H1 (cell line): Measurements from ENCODE around the gene SDC4. TPM values are rescaled to one million over a fixed set of nuclear protein-coding genes. Genes with fewer than 3 reads are reported as not detected.

Source experiments
- FOSL1 ChIP-seq: IDR thresholded peaks from 2 replicates; pipeline ENCODE4 v1.6.1; 2011; ENCODE audit warnings: mild to moderate bottlenecking, low read depth, low read length, moderate library complexity; ENCODE audit not compliant: insufficient read depth
- NANOG ChIP-seq: IDR thresholded peaks from 2 replicates; pipeline ENCODE4 v1.6.1; 2011; ENCODE audit warnings: low read length, low read depth, mild to moderate bottlenecking, inconsistent platforms; ENCODE audit not compliant: insufficient read depth, poor library complexity, severe bottlenecking
- RFX5 ChIP-seq: IDR thresholded peaks from 2 replicates; pipeline ENCODE4 v1.6.1; 2011; ENCODE audit warnings: low read depth, low read length, improper control_type of control experiment, borderline replicate concordance
- SAP30 ChIP-seq: fragments of 300-600 bp; sonication (generic); IDR thresholded peaks from 2 replicates; pipeline ENCODE4 v1.7.1; 2012; ENCODE audit warnings: low read length, moderate library complexity, mild to moderate bottlenecking, inconsistent platforms; ENCODE audit not compliant: insufficient read depth, insufficient replicate concordance
- SIX5 ChIP-seq: IDR thresholded peaks from 2 replicates; pipeline ENCODE4 v1.6.1; 2011; ENCODE audit warnings: mild to moderate bottlenecking, low read depth, low read length
- SRF ChIP-seq: IDR thresholded peaks from 2 replicates; pipeline ENCODE4 v1.6.1; 2011; ENCODE audit warnings: mild to moderate bottlenecking, low read depth, low read length, moderate library complexity
- polyA plus RNA-seq, 7 experiments: library from polyadenylated mRNA; depleted of rRNA in 3 of 7; stranded (reverse) in 5 of 7; unstranded in 2 of 7; fragments of >200 nt in 5 of 7; fragments of 200-250 nt in 2 of 7; gene quantifications; 1 replicate in 5 of 7; 2 replicates in 1 of 7; 4 replicates in 1 of 7; pipeline versions ENCODE4 v1.2.1 to v1.2.3, GENCODE V29; 2011 to 2013; ENCODE audit warnings: missing spikeins in 2 of 7, mixed read lengths in 2 of 7
- total RNA-seq: library from RNA; stranded (reverse); fragmentation: NEBNext Ultra II Directional; extraction: Animal tissue kit (Norgen Biotek cat#: 25700); gene quantifications from 2 replicates; pipeline ENCODE4 v1.2.1, GENCODE V29; 2021

The SDC4 gene
- total and polyA plus RNA-seq, 2 of the 8 experiments (the other 6 are each of a cell fraction or from before 2014, with no cell fraction given), result 34.6 to 60.2 TPM

- TF ChIP-seq SAP30, result no peak
- no peak for TF ChIP-seq RFX5
- TF ChIP-seq NANOG, result no peak
- no peak for TF ChIP-seq SIX5
- TF ChIP-seq FOSL1, result no peak
- no peak for TF ChIP-seq SRF
Observed at GRCh38 chr20:45307076-45307640, 41.1 kb downstream of the SDC4 start (continued).
